ENCODE results near the gene DMRT3. TPM values are rescaled to one million over a fixed set of nuclear protein-coding genes. Genes with fewer than 3 reads are reported as not detected.

Gene DMRT3
- total and polyA plus RNA-seq, 2 of the 8 experiments (the other 6 are each of a cell fraction or from before 2014, with no cell fraction given): not detected

DNA sequence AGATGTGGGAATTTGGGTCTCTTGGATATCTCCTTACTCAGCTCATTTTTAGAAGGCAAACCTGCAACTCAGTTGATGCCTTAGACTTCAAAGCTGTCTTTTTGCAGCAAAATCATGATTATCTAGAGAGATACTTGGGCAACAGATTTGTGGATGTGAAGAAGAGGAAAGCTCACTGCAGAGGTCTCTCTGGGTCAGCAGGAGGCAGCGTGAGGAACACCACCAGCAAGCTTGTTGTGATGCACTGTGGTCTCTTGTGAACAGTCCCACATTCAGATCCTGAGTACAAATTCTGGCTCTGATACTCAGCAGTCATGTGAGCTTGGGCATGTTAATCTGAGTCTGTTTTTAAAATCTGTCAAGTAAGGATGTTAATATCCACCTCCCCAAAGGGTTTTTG is 26.3 kb upstream of the DMRT3 start:
- Histone ChIP-seq H3K23me2 (ENCODE audit: low read depth, low read length) (no peaks in the 10 kb centered on the region), H4K91ac (replicated peaks; ENCODE audit: insufficient read length, low read length) (no peak overlapping the region), H3K9me3 (ENCODE audit: insufficient read depth in 2 of 2, low read depth in 1 of 2, low read length in 1 of 2) (no peaks in the 10 kb centered on the region), H2BK120ac (replicated peaks; ENCODE audit: low read depth, low read length) (no peak overlapping the region), H3K56ac (replicated peaks; ENCODE audit: insufficient read length, low read depth, low read length) (no peak overlapping the region), H3K4ac (replicated peaks; ENCODE audit: insufficient read length, low read depth, low read length) (no peak overlapping the region), H2AFZ (ENCODE audit: low read length) (no peak overlapping the region), H3K36me3 (ENCODE audit: control insufficient read depth in 2 of 4, insufficient read depth in 4 of 4, low read length in 3 of 4) (no peaks in the 10 kb centered on the region), H3K23ac (ENCODE audit: insufficient read length) (no peak overlapping the region), H3K18ac (ENCODE audit: extremely low read depth, low read length) (no peak overlapping the region), H3K79me1 (ENCODE audit: low read depth, low read length) (no peaks in the 10 kb centered on the region), H2AK5ac (ENCODE audit: low read depth, low read length) (no peak overlapping the region), H3K4me3 (ENCODE audit: extremely low read depth in 1 of 4, insufficient read depth in 2 of 4, low read depth in 3 of 4, low read length in 4 of 4) (no peak overlapping the region), H3K14ac (ENCODE audit: insufficient read length) (no peak overlapping the region), H3K79me2 (ENCODE audit: control insufficient read depth in 1 of 2, insufficient read depth in 2 of 2, low read length in 2 of 2) (no peaks in the 10 kb centered on the region), H2BK20ac (ENCODE audit: low read length) (no peak overlapping the region), H2BK15ac (ENCODE audit: low read length) (no peak overlapping the region), H2BK5ac (ENCODE audit: low read depth, low read length) (no peak overlapping the region), H3K4me2 (ENCODE audit: insufficient read depth in 1 of 2, low read depth in 2 of 2, low read length in 2 of 2) (no peak overlapping the region), H3K9ac (replicated peaks in 1 of 4; ENCODE audit: extremely low read depth in 1 of 4, low read depth in 3 of 4, low read length in 3 of 4) (no peak overlapping the region), H4K8ac (ENCODE audit: extremely low read depth, insufficient read depth, low read length) (no peak overlapping the region), H3K27ac (ENCODE audit: low read depth, low read length) (no peak overlapping the region), H3K27me3 (replicated peaks in 1 of 4; ENCODE audit: control insufficient read depth in 3 of 4, extremely low read depth in 1 of 4, insufficient read depth in 3 of 4, low read length in 3 of 4) (no peaks in the 10 kb centered on the region), H2BK12ac (ENCODE audit: low read depth, low read length) (no peak overlapping the region), H4K20me1 (replicated peaks in 1 of 2; ENCODE audit: control insufficient read depth in 1 of 2, insufficient read depth in 2 of 2, low read length in 2 of 2) (peaks cover 0 to 3% of the 10 kb centered on the region in 2 experiments), H4K5ac (ENCODE audit: insufficient read length, low read depth, low read length) (no peak overlapping the region), H3K4me1 (replicated peaks in 1 of 4; ENCODE audit: control insufficient read depth in 3 of 4, insufficient read depth in 4 of 4, low read length in 3 of 4) (peaks cover 0 to 2% (median 0%) of the 10 kb centered on the region in 4 experiments; a peak in 1 of 7 replicates)
- DNase-seq (ENCODE audit: low read depth in 1 of 2, low spot score in 2 of 2) (no peak), FAIRE-seq (no peak)
- no peak for TF ChIP-seq ASH2L (IDR thresholded peaks at IDR 0.05; ENCODE audit: low read length)
- TF ChIP-seq, protein P1, sequence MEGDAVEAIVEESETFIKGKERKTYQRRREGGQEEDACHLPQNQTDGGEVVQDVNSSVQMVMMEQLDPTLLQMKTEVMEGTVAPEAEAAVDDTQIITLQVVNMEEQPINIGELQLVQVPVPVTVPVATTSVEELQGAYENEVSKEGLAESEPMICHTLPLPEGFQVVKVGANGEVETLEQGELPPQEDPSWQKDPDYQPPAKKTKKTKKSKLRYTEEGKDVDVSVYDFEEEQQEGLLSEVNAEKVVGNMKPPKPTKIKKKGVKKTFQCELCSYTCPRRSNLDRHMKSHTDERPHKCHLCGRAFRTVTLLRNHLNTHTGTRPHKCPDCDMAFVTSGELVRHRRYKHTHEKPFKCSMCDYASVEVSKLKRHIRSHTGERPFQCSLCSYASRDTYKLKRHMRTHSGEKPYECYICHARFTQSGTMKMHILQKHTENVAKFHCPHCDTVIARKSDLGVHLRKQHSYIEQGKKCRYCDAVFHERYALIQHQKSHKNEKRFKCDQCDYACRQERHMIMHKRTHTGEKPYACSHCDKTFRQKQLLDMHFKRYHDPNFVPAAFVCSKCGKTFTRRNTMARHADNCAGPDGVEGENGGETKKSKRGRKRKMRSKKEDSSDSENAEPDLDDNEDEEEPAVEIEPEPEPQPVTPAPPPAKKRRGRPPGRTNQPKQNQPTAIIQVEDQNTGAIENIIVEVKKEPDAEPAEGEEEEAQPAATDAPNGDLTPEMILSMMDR (IDR thresholded peaks at IDR 0.05; ENCODE audit: control extremely low read depth in 1 of 3, insufficient read depth in 1 of 3, low read depth in 1 of 3, low read length in 3 of 3): peak; percentile 16 to 61 (median 56); a peak in 3 of 4 replicates
- 79% methylated on average over 1 of the region's 1 CpG; no CpG with 5 or more reads in 1 of the 2 experiments for WGBS, 2 experiments (ENCODE audit: extremely low coverage in 1 of 2, insufficient coverage in 1 of 2, insufficient read length in 1 of 2, insufficient replicate concordance in 2 of 2, low coverage in 1 of 2, low lambda C conversion rate in 2 of 2, missing lambda C conversion rate in 1 of 2)
- CTCF ChIA-PET (ENCODE audit: partially characterized antibody): interaction anchor here (0.7 to 9.3 kb wide), 20 partner anchors 9 to 455 kb away, joined by 3 to 97 read pairs (median 4); partner anchors contain the start of gene DMRT3
- POLR2A ChIA-PET (ENCODE audit: partially characterized antibody): no interaction called here
